KG1 (cell line): Measurements from ENCODE around the gene SERTAD1.
A peak's percentile ranks its signal among the peaks of the same experiment; 100 is the strongest.
"Not testable (repeated sequence)": the region's sequence is repeated elsewhere in the genome, so short reads cannot be mapped to it uniquely, and the experiment has no call there.

Source experiments
- DNase-seq: peaks from one replicate; lab custom pipeline; 2025; lab: John Stamatoyannopoulos, UW

Gene SERTAD1

DNA sequence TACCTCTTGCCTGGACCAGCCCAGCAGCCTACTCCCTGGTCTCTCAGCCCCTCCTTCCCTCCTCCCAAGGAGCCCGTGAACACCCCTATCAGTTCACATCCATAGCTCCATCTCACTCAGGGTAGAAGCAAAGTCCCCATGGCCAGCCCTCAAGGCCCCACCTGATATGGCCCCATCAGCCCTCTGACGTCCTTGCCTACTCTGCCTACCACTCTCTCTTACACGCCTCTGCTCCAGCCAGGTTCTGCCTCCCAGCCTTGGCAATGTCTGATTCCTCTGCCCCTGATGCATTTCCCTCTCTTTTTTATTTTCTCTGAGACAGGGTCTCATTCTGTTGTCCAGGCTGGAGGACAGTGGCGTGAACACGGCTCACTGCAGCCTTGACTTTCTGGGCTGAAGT lies 26.2 kb upstream of the SERTAD1 start:
- DNase-seq = no peak

DNA sequence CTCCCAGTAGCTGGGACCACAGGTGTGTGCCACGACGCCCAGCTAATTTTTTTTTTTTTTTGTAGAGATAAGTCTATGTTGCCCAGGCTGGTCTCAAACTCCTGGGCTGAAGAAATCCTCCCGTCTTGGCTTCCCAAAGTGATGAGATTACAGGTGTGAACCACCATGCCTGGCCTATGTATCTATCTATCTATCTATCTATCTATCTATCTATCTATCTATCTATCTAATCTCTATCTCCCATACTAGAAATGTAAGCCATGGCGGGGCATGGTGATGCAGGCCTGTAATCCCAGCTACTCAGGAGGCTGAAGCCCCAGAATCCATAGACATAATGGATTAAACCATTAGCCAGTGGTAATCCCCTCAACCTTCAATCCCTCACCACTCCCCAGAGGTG lies 24.9 kb upstream of the SERTAD1 start:
- DNase-seq = no peak

DNA sequence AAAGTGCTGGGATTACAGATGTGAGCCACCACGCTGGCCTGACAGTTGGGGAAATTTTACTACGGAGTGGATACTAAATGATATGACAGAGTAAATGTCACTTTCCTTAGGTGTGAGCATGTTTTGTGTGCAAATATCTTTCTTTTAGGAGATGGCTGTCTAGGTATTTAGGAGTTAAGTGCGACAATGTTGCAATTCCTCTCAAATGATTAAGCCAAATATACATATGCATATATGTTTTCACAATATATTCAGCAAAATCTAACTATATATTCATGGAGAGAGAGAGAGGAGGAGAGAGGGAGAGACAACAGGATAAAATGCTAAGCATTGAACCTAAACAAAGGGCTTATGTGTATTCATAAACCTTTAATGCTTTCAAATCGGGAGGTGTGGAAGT lies 23.7 kb upstream of the SERTAD1 start:
- no peak for DNase-seq

DNA sequence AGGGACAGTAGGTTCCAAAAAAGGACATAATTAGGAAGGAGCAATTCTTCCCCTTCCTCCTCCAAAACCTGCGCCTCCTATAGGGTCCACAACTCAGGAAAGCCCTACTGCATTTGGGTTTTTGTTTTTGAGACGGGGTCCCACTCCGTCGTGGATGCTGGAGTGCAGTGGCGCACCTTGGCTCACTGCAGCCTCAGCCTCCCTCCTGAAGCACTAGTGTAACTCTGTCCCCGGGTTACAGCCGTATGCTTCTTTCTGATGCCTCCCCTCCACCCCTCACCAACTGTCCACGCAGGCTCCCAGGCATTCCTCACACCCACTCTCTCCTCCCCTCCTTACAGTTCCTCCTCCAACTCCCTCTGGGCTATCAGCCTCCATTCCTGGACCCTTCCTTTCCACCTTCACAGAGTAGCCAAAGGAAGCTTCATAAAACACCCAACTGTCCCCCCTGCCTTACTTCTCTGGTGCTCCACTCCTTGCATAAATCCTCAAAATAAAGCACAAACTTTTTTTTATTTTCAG lies 20.5 kb upstream of the SERTAD1 start:
- no peak for DNase-seq

DNA sequence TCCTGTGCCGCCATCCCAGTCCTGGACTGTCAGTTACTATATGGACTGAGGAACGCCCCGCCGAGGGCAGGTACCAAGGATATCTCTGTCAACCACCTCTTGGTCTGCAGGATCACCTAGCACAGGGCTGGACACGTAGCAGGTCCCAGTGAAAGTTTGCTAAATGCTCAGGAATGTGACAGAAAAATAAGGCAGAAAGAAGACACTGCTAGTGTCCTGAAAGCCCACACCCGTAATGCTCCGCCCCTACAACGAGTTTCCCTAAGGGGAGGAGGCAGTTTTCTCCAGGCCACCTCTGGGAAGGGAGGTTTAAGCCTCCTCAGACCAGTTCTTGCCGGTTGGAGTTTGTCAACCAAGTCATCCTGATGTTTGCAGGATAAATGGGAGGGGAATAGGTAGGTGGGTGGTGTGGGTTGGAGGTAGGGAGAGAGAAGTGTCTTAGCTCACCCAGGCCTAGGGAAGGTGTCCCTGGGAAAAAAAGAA lies 20.0 kb upstream of the SERTAD1 start:
- DNase-seq = no peak

DNA sequence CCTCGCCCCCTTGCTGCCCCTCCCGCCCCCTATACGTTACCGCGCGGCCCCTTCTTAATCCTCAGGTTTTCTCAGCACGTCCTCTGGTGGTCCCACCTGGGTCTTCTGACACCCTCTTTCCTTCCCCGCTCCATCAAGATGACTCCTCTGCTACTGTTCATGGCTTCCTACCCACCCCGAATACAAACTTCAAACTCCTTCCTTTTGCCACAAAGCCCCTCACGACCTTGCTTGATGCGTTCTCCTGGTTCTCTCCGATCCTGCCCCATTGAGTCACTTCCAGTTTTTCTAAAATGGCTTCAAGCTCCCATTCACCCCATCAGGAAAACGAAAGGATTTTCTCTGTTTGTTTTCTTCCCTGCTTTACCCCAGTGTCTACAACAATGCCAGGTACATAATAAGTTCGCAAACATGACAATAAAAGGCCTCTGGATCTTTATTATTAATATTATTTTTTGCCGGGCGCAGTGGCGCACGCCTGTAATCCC lies 19.1 kb upstream of the SERTAD1 start:
- no peak for DNase-seq

DNA sequence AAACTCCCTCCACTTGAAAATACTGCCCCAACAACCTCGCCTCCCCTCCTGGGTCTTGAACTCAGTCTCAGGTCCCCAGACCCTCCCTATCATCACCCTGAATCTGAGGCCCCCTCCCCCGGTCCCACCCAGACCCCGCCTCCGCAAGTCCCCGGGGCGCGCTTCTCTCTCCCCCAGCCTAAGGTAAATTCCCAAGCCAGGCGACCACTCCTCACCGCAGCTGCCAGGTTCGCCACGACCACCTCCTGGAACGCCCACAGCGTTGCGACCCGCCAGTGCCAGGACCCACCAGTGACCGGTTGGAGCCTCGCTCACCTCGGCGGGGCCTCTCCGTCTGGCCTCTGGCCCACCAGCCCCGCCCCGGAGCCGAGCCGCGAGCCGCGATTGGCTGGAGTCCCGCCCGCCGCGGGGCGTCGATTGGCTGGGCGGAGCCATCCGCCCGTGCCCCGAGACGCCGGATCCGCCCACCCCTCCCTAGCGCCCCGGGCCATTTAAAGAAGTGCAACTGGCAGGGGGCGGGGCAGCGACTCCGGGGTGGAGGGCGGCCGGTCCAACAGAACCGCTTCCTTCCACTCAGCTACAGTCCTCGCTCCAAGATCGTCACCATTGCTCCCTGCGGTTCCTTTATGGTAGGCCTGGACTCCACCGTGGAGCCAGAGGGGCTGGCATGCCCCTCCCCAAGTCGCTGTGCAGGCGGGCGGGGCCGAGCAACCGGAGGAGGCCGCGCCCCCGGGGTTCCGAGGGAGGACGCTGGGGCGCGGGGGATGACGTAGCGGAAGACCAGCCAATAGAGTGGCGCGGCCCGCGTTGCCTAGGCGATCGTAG lies 18.4 kb upstream of the SERTAD1 start, which contains the start of gene SERTAD3:
SERTAD3 (minus strand) TSS at position 336 of the 825 bp plus-strand sequence. CDS start 2,255 bp downstream, outside the sequence.
- peak; percentile 90 for DNase-seq

DNA sequence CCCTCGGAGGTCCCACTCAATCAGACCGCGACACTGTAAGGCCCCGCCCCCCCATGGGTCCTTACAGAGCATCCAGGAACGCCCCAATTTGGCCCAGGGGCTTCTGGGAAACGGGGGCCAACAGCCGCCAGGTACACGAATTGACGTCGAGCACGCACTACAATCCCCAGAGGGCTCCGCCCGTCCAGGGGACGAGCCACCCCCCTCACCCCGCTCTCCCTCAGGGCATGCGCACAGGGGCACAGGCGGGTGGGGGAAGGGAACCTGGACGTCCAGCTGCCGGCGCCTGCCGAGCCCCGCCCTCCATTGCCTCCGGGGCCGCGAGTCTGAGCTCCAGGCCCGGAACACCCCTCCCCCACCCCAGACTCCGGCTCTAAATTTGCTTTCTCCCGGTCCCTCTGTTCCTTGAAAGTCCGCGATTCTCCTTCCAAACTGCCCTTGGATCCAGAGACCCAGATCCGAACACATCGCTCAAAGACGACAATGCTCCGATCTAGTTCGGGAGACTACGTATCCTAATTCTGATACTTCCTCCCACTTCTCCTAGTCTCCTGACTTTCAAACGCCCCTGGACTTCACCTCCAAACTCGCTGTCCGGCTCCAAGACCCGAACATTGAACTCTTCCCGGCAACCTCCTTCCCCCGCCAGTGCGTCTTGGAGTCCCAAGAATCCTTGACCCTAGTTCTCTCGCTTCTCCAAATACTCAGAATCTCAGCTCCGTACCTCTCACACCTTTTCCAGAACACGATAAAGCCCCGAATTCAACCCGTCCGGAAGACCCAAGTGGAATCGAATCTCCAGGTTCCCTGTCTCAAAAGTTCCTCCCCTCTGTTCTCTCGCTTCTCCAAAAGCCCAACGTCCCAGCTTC lies 17.6 kb upstream of the SERTAD1 start:
- peak; percentile 96 for DNase-seq

DNA sequence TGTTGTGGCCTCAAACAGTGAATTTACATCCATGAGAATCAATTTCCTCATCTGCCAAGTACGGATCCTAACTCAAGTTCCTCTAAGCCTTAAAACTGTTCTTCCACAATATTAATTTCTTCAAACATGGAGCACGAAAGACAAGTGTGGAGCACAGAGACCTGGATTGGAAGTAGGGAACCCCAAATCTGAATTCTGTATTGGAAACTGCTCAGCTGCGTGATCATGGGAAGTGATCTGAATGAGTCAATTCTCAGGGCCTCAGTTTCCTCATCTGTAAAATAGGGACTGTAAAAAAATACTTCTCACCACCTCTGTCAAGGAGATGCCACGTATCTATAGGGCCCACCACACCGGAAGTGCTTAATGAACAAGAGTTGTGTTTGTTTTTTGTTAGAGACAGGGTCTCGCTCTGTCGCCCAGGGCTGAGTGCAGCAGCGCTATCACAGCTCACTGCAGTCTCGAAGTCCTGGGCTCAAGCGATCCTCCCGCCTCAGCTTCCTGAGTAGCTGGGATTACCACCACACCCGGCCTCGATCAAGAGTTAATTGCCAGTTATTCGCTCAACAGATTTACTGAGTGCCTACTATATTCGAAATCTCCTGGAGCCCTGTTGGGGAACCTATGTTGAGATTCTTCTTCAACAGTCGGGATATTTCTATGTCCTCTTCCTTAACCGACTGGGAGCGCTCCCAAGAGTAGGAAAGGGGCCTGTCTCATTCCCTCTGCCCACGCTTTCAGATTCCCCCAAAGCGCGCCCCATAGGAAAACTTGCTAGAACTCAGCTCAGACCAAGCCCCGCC lies 16.7 kb upstream of the SERTAD1 start:
- no peak for DNase-seq

DNA sequence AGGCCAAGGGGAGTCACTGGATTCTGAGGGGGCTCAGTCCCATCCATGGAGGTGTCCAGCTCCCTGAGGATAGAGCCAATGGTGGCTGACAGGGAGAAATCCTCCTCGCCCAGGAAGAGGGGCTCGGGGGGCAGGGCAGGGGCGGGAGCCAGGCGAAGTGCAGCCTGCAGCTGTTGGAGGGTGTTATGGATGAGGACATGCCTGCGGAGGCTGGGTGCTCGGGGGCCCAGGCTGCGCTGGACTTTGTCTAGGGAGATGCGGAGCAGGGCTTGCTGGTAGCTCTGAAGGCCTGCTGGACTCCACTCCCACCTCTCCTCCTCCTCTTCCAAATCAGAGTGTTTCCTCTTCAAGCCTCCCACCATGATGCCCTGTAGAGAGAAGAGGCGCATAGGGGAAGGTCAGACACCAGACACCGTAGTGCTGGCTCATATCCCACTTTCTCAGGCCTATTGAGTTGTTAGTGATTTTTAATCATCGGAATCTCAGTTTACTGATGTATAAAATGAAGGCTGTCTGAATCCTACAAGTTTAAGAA lies 16.0 kb upstream of the SERTAD1 start:
- DNase-seq = no peak

DNA sequence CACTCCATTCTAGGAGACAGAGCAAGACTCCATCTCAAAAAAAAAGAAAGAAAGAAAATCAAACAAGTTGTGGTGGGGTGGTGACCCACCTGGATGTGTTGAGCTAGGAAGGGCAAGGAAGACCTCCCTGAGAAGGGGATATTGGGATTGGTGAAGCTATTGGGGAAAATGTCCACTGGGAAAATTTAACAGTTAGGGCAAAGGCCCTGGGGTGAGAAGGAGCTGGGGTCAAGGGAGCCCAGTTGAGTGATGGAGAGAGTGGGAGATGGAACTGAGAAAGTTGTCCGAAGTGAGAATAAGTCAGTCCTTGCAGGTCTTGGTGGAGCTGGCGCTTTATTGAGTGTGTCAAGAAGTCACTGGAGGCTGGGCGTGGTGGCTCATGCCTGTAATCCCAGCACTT lies 12.5 kb upstream of the SERTAD1 start:
- DNase-seq = no peak

DNA sequence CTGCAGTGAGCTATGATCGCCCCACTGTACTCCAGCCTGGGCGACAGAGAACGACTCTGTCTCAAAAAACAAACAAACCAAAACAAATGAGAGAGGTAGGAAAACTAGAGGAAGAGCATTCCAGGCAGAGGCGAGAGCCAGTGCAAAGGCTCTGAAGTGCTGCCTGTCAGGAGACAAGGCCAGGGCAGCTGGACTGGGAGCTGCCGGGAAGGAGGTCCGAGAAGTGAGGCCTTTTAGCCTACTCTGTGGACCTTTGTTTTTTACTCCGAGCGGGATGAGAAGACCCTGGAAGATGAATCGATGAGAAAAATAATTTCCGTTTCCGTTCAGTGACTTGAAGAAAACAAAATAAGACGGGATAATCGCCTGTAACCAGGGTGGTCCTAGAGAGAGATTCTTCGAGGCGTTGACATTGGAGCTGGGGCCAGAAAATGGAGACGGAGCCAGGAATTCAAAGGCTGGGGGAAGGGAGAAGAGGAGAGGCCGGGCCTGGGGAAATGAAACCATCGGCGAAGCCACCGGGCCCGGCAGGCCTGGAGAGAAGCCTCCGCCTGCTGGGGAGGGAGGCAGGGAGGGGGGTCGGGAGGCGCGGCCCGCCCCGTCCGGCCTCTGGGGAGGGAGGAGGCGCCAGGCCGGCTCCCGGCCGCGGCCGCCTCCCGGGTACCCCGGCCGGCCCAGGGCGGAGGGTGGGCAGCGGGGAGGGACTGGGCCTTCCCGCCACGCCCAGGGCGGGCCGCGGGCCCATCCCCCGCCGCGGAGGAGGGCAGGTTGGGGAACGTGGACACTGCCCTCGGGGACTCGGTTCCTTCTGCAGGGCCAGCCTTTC lies 7.8 kb upstream of the SERTAD1 start:
- DNase-seq = no peak

DNA sequence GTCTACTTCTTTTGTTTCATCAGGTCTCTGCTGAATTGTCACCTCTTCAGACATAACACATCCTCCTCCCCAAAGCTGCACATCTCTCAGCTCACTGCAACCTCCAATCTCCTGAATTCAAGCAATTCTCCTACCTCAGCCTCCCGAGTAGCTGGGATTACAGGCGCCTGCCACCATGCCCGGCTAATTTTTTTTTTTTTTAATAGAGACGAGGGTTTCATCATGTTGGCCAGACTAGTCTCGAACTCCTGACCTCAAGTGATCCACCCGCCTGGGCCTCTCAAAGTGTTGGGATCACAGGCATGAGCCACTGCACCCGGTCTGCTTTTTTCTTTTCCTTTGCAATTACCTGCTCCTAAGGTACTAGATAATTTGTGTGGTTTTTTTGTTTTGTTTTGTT lies 7.0 kb upstream of the SERTAD1 start:
- DNase-seq = not testable (repeated sequence)

DNA sequence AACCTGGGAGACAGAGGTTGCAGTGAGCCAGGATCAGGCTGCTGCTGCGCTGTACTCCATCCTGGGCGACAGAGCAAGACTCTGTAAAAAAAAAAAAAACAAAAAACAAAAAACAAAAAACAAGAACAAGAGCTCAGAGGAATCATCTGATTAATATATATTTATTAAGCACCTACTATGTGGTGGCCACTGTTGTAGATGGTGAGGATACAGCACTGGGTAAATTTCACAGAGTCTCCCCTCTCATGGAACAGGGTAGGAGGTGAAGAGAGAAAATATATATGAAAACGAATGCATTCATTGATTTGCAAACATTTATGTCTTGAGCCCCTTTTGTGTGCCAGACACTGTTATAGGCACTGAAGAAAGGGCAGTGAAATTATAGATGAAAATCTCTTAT lies 5.9 kb upstream of the SERTAD1 start:
- no peak for DNase-seq

DNA sequence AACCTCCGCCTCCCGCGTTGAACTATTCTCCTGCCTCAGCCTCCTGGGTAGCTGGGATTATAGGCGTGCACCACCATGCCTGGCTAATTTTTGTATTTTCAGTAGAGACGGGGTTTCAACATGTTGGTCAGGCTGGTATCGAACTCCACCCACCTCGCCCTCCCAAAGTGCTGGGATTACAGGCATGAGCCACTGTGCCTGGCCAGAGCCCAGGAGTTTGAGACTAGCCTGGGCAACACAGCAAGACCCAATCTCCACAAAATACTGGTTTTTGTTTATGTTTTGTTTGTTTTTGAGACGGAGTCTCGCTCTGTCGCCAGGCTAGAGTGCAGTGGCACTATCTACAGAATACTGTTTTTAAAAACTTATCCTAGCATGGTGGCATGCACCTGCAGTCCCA lies 4.5 kb upstream of the SERTAD1 start:
- not testable (repeated sequence) for DNase-seq

DNA sequence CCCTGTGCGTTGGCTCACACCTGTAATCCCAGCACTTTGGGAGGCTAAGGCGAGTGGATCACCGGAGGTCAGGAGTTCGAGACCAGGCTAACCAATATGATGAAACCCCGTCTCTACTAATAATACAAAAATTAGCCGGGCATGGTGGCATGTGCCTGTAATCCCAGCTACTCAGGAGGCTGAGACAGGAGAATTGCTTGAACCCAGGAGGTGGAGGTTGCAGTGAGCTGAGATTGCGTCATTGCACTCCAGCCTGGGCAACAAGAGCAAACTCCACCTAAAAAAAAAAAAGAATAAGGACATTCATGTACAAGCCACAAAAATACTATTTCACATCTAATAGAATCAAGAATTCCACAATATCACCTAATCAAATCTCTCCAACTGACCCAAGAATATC lies 2.4 kb upstream of the SERTAD1 start:
- DNase-seq = not testable (repeated sequence)

DNA sequence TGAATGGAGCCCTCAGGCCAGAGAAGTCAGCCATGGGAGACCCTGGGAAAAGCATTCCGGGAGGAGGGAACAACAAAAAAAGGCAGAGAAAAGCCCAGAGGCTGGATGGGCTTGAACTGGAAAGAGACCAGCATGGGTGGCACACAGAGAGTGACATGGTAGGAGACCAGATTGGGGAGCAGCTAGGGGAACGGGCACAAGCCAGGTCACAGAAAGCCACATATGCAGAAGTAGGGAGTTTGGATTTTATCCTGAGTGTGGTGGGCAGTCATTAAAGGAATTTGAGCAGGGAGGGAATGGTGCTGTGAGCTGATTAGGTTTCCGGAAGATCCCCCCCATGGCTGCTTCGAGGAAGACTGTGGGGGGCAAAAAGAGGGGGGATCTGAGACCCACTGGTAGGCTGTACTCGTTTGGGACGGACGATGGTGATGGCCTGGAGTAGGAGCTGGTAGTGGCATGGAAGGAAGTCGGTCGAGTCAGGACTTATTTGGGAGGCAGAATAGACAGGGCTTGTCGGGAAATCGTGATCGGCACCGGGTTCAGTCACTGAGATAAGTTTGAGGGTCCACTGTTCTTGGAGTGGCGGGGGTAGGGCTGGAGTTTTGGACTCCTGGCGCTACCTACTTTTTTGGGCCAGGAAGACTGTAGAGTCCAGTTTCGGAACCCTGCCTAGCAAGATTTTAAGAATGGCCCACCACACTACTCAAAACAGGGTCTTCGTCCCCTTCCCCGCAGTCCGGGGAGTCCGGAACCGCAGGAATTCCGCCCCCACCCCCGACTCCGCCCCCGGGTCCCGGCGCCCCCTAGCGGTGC lies 949 bp downstream of the SERTAD1 start:
- DNase-seq = no peak

DNA sequence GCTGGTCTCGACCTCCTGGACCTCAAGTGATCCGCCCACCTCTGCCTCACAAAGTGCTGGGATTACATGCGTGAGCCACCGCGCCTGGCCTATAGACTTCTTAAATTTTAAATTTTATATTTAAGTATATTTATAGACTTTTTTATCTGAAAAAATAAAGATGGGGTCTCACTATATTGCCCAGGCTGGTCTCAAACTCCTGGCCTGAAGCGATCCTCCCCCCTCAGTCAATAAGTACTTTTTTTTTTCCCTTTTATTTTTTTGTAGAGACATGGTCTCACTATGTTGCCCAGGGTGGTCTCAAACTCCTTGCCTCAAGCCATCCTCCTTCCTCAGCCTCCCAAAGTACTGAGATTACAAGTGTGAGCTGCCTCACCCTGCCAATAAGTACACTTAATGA lies 1.9 kb downstream of the SERTAD1 start:
- DNase-seq = no peak

DNA sequence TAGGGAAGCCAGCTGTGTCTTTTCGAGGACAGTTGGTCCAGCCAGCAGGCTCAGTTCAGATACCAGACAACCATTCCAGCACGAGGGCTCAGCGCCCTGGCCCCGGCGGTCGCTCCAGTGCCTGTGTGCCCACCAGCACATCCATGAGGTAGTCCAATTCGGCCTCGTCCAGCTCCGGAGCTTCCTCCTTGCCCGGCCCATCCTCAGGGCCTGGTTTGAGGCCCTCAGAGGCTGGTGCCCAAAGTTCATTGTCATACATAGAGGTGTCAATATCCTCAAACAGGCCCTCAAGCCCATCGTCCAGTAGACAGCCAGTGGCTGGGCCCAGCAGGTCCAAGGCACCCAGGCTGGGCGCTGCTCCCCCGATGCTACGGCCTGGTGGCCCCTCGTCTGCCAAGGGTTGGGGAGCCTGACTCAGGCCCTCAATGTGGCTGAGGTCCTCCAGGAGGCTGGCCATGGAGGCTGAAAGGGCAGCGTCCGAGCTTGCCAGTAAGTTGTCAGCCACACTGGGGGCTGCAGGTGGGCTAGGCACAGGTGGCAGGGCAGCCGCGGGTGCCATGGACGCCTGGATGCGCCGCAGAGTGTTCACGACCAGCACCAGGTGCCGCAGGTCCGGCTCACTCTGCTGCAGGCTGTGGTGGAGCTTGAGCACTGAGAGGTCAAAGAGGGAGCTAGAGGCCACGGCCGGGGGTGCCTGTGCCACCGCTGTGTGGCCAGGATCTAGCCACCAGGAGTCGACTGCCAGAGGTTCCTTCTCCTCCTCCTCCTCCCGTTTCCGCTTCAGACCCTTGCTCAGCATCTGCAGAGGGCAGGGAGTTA lies 2.8 kb downstream of the SERTAD1 start:
- no peak for DNase-seq
